Transverse colon (tissue), 4 donors: Measurements from ENCODE around the gene TGM1. TPM values are rescaled to one million over a fixed set of nuclear protein-coding genes. Genes with fewer than 3 reads are reported as not detected.
A peak's percentile ranks its signal among the peaks of the same experiment; 100 is the strongest.

Source experiments
- DNase-seq: peaks from one replicate; pipeline ENCODE4 v3.0.0-alpha.2; 2019
- H3K27ac ChIP-seq, 4 donors: fragments of 200-600 bp; sonication (generic); 2 replicates each; pipeline ENCODE4 v1.5.1; 2016 to 2018; ENCODE audit warnings: inconsistent platforms in 4 of 4
- H3K27me3 ChIP-seq: fragments of 200-600 bp; sonication (generic); 2 replicates; pipeline ENCODE4 v1.5.1; 2017; ENCODE audit warnings: inconsistent platforms
- H3K36me3 ChIP-seq, 4 donors: fragments of 200-600 bp; sonication (generic); 2 replicates each; pipeline ENCODE4 v1.5.1; 2017 to 2019; ENCODE audit warnings: inconsistent platforms in 4 of 4
- H3K4me1 ChIP-seq, 4 donors: fragments of 200-600 bp; sonication (generic); 2 replicates each; pipeline ENCODE4 v1.5.1; 2017 to 2020; ENCODE audit warnings: inconsistent platforms in 4 of 4
- H3K4me3 ChIP-seq, 4 donors: fragments of 200-600 bp; sonication (generic); 1 replicate in 1 of 4; 2 replicates in 3 of 4; pipeline versions ENCODE4 v1.5.1 to v1.6.1; 2017 to 2019; ENCODE audit warnings: inconsistent platforms in 4 of 4
- H3K9me3 ChIP-seq, 2 donors: fragments of 200-600 bp; sonication (generic); 2 replicates each; pipeline ENCODE4 v1.5.1; 2017 to 2019; ENCODE audit warnings: inconsistent platforms in 2 of 2
- EP300 ChIP-seq: sonication (generic); formaldehyde crosslinking; IDR thresholded peaks from one replicate; pipeline ENCODE4 v1.6.1; 2017; ENCODE audit warnings: antibody characterized with exemption, low read depth
- POLR2A ChIP-seq: fragments of 450-650 bp; IDR thresholded peaks from one replicate; pipeline ENCODE4 v1.6.1; 2016; ENCODE audit warnings: antibody characterized with exemption, mild to moderate bottlenecking, moderate library complexity
- POLR2AphosphoS5 ChIP-seq, 3 donors: sonication (generic); formaldehyde crosslinking; IDR thresholded peaks; one replicate each; pipeline ENCODE4 v1.6.1; 2016; ENCODE audit warnings: antibody characterized with exemption in 3 of 3
- WGBS, 2 donors: methylation state at CpG; one replicate each; pipeline ENCODE4 v1.1.5; 2018; ENCODE audit warnings: low coverage in 1 of 2; 5-methylcytosine and 5-hydroxymethylcytosine counted together
- in situ Hi-C, 4 donors: fragments of 200-750 bp; cut with MboI; loops; one replicate each; pipeline versions ENCODE4 v1.15.0 to v1.15.1; 2017; ENCODE audit warnings: low sequenced_read_pairs in 3 of 4, low pct_ligation_motif_present in 1 of 4, low pct_unique_long_range_greater_than_20kb in 1 of 4
- intact Hi-C: fragments of 100-400 bp; cut with DNase I; formaldehyde crosslinking; loops from one replicate; pipeline ENCODE4 v1.15.1; 2023; ENCODE audit warnings: low total_unique reads
- total RNA-seq, 4 donors: library from RNA; depleted of rRNA; stranded (reverse); fragments of >200 nt; gene quantifications; one replicate each; pipeline ENCODE4 v1.1.0, GENCODE V29; 2016
- TF ChIP-seq, protein P1 (sequence below), 5 experiments: fragments of 200-600 bp in 3 of 5; fragments of 450-650 bp in 2 of 5; sonication (generic) in 3 of 5; IDR thresholded peaks; 1 replicate in 2 of 5; 2 replicates in 3 of 5; pipeline ENCODE4 v1.5.1; 2016 to 2017; ENCODE audit warnings: antibody characterized with exemption in 5 of 5, inconsistent platforms in 3 of 5, mild to moderate bottlenecking in 2 of 5, moderate library complexity in 1 of 5

Gene TGM1
- total RNA-seq: 10 to 100 TPM in 1 of 4 donors, 1 to 10 TPM in 2, not detected in 1; 1.4 to 96.5 (median 2.2) TPM

DNA sequence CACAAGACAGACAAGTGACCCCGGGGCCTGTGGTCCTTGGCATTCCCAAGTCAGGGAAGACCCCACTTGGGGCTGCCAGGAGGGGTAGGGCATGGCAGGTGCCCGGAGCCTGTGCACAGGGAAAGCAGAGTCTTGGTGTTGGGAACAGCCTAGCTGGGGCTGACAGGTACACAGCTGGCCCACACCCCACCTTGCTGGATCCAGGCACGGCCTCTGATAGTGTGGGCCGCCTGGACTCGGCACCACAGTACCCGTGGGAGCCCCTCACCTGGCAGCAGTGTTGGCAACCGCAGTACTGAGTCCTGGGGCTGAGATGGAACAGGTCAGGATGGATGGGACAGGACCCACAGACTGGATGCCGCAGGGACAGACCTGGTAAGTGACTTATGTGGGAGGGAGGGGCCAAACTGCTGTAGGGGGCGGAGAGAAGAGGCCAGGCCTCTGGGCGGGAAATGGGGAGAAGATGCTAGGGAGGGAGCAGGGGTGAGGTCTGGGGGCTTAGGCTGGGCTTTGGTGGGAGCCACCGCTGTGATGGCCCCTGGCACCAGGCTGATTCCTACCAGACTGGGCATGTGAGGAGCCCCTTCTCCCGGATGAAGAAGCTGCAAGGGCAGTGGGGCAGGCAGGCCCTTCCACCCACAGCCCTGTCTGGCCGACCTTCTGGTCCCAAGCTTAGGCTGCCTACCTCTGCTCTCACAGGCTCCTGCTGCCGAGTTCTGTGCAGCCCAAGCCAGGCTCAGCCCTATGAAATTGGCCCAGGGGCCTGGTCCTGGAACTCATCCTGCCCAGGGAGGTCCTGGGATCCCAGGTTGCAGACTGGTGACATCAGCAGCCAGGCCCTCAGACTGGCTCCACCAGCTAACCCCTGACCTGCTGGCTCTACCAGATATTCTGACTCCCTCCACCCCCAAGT, at the start of gene TGM1:
Gene TGM1 (minus strand): TSS at position 357 of the 913 bp plus-strand sequence. CDS start 825 bp downstream, outside the sequence.
- intact Hi-C loops: no loop called here
- Histone ChIP-seq H3K36me3 (peaks cover 0 to 18% (median 0%) of the 10 kb centered on the region in 4 donors), H3K27me3 (no peaks in the 10 kb centered on the region), H3K27ac (no peak within 1 kb of the TSS), H3K4me3 (no peak within 1 kb of the TSS), H3K4me1 (no peaks in the 10 kb centered on the region), H3K9me3 (no peaks in the 10 kb centered on the region)
- DNase-seq: no peak
- TF ChIP-seq POLR2AphosphoS5 (IDR thresholded peaks at IDR 0.05) (no peak), EP300 (no peak), POLR2A (no peak)
- TF ChIP-seq, protein P1, sequence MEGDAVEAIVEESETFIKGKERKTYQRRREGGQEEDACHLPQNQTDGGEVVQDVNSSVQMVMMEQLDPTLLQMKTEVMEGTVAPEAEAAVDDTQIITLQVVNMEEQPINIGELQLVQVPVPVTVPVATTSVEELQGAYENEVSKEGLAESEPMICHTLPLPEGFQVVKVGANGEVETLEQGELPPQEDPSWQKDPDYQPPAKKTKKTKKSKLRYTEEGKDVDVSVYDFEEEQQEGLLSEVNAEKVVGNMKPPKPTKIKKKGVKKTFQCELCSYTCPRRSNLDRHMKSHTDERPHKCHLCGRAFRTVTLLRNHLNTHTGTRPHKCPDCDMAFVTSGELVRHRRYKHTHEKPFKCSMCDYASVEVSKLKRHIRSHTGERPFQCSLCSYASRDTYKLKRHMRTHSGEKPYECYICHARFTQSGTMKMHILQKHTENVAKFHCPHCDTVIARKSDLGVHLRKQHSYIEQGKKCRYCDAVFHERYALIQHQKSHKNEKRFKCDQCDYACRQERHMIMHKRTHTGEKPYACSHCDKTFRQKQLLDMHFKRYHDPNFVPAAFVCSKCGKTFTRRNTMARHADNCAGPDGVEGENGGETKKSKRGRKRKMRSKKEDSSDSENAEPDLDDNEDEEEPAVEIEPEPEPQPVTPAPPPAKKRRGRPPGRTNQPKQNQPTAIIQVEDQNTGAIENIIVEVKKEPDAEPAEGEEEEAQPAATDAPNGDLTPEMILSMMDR (IDR thresholded peaks at IDR 0.05): no peak
- in situ Hi-C loops: no loop called here
- WGBS, 2 donors: 87% methylated on average over 11 of the region's 14 CpGs; no CpG with 5 or more reads in 1 of the 2 donors

DNA sequence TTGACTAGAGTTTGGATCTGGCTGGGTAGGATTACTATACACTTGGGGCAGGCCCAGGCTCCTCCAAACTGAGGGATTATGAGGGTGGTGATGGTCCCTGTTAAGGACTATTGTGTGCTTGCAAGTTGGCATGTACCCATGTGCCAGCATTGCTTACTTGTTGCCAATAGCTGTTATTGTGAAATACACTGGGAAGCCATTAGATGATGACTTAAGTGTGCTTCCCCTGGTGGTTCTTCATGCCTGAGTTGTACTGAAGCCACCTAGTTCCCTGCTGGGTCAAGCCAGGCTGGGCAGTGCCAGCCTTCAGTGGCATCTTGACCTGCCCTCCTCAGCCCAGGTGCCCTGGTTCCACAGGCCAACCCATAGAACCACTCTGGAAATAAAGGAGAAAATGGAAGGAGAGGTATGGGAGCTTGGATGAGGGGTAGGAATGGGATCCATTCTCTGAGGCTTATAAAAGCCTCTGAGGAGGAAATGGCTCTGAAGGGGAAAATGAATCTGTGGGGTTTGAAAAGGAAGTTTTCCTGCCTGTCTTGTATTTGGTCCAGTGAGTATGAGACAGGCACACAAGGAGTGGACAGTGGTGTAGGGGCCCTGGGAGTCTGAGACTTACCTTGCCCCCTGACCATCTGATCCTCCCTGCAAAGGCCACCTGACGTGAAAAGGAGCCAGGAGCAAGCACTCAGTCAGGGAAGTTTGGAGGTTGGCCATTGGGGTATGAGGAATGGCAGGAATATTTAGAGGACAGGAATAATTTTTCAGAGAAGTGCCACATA, 49.0 kb upstream of the TGM1 start:
- Histone ChIP-seq H3K36me3 (no peaks in the 10 kb centered on the region), H3K27me3 (peaks cover 3% of the 10 kb centered on the region), H3K9me3 (no peaks in the 10 kb centered on the region), H3K4me3 (peak overlapping the region in 2 of 4 donors; percentile 45 to 58), H3K4me1 (peaks cover 19 to 79% (median 55%) of the 10 kb centered on the region in 4 donors), H3K27ac (peak overlapping the region; percentile 81 to 90 (median 86))
- no peak for TF ChIP-seq EP300
- no peak for TF ChIP-seq POLR2A
- TF ChIP-seq POLR2AphosphoS5 (IDR thresholded peaks at IDR 0.05): no peak
- TF ChIP-seq, protein P1 (IDR thresholded peaks at IDR 0.05): no peak
- WGBS, 2 donors: 92% methylated on average over 1 of the region's 1 CpG; no CpG with 5 or more reads in 1 of the 2 donors
- DNase-seq: no peak
- intact Hi-C loops: no loop called here
- in situ Hi-C loops: no loop called here

DNA sequence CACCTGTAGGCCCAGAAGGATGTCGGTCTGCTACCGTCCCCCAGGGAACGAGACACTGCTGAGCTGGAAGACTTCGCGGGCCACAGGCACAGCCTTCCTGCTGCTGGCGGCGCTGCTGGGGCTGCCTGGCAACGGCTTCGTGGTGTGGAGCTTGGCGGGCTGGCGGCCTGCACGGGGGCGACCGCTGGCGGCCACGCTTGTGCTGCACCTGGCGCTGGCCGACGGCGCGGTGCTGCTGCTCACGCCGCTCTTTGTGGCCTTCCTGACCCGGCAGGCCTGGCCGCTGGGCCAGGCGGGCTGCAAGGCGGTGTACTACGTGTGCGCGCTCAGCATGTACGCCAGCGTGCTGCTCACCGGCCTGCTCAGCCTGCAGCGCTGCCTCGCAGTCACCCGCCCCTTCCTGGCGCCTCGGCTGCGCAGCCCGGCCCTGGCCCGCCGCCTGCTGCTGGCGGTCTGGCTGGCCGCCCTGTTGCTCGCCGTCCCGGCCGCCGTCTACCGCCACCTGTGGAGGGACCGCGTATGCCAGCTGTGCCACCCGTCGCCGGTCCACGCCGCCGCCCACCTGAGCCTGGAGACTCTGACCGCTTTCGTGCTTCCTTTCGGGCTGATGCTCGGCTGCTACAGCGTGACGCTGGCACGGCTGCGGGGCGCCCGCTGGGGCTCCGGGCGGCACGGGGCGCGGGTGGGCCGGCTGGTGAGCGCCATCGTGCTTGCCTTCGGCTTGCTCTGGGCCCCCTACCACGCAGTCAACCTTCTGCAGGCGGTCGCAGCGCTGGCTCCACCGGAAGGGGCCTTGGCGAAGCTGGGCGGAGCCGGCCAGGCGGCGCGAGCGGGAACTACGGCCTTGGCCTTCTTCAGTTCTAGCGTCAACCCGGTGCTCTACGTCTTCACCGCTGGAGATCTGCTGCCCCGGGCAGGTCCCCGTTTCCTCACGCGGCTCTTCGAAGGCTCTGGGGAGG, 47.9 kb upstream of the TGM1 start, which contains the start of gene LTB4R:
Gene LTB4R (plus strand): TSS at position 857 of the 959 bp plus-strand sequence. CDS start 4,150 bp downstream, outside the sequence.
- intact Hi-C loops (no loop called here), in situ Hi-C loops (no loop called here)
- no peaks in the 10 kb centered on the region for H3K9me3 ChIP-seq
- TF ChIP-seq POLR2AphosphoS5 (IDR thresholded peaks at IDR 0.05) (peak; percentile 5 to 51 (median 48)), POLR2A (peak; percentile 30), EP300 (no peak)
- TF ChIP-seq, protein P1 (IDR thresholded peaks at IDR 0.05): peak; percentile 39 to 76 (median 43)
- H3K36me3 ChIP-seq: no peaks in the 10 kb centered on the region
- H3K4me3 ChIP-seq: peak within 1 kb of the TSS; percentile 34 to 58 (median 40)
- WGBS, 2 donors: 24% methylated on average over 35 of the region's 99 CpGs; no CpG with 5 or more reads in 1 of the 2 donors
- H3K27ac ChIP-seq: peak within 1 kb of the TSS; percentile 81 to 90 (median 86)
- DNase-seq: peak; percentile 79
- H3K4me1 ChIP-seq: peaks cover 19 to 72% (median 51%) of the 10 kb centered on the region in 4 donors
- no peaks in the 10 kb centered on the region for H3K27me3 ChIP-seq
